SJSA1 (cell line): ENCODE measurements around the gene NFX1. TPM values are rescaled to one million over a fixed set of nuclear protein-coding genes. Genes with fewer than 3 reads are reported as not detected.

ENCODE experiments used
- total RNA-seq: library from RNA; depleted of rRNA; stranded (reverse); fragments of >200 nt; shearing (Covaris generic); gene quantifications from 2 replicates; pipeline ENCODE4 v1.2.3, GENCODE V29; 2014; rRNA removed

The NFX1 gene
- total RNA-seq, 1 experiment from 2014 or later = 10.3 TPM

Other genes with a start within 250 kb of the NFX1 start
- gene SMU1, start 213.8 kb upstream of the NFX1 start, total RNA-seq = 12.9 and 17.0 TPM in 2 replicates
- 2.6 and 4.7 TPM in 2 replicates for gene B4GALT1, start 123.2 kb upstream of the NFX1 start, total RNA-seq
- gene SPINK4, start 50.3 kb upstream of the NFX1 start, total RNA-seq = not detected in 2 replicates
- 25.0 and 39.4 TPM in 2 replicates for gene BAG1, start 25.8 kb upstream of the NFX1 start, total RNA-seq
- 60.5 and 65.9 TPM in 2 replicates for gene CHMP5, start 25.5 kb upstream of the NFX1 start, total RNA-seq
- not detected in 2 replicates for gene AQP7, start 112.1 kb downstream of the NFX1 start, total RNA-seq
- not detected in 2 replicates for gene AQP3, start 157.1 kb downstream of the NFX1 start, total RNA-seq
- gene NOL6, start 183.4 kb downstream of the NFX1 start, total RNA-seq = 11.9 and 14.5 TPM in 2 replicates
- not detected in 2 replicates for gene ANKRD18B, start 233.7 kb downstream of the NFX1 start, total RNA-seq